ENCODE measurements around the gene RGS9.

Gene RGS9

DNA sequence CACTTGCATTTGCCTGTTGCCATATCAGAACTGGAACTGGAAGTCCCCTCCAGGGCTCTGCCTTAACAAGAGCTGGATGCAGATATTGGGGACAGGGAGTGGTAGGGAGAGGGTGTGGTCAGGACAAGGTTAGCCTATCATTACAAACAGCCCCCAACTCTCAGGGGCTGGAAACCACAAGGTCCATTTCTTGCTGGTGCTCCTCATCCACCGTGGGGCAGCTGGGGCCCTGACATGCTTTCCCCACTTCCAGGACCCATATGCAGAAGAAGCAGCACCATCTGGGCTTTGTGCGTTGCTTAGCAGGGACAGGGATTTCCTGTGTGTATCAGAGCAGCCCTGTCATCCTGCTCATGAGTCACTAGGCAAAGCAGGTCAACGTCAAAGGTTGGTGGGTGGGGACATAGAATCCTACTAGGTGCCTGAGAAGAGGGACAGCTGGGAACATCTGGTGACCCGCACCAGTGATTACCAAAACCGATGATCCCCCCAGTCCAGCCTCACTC, 26.9 kb downstream of the RGS9 start:
- no peak overlapping the region for H3K9ac ChIP-seq (ENCODE audit: low read length)
- no peak overlapping the region for H3K4me3 ChIP-seq (ENCODE audit: low read length)

DNA sequence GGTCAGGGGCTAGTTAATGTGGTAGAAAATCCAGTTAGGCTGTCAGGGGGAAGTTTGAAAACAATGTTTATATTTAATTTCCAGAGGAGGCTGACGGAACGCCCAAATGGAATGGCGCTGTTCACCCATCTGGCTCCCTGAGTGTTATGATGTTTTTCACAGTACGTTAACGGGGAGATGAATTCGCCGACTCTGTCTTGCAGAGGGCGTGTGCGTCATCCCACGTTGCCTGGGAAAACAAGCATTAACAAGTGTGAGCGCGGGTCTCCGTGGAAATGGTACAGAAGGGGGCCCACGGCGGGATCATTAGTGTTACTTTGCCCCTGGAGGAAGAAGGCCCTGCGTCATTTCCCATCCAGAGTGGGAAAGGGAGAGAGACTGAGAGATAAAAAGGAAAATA, 29.6 kb downstream of the RGS9 start:
- Histone ChIP-seq H3K27ac (ENCODE audit: low read length) (no peak overlapping the region), H3K36me3 (ENCODE audit: control insufficient read depth, low read depth, low read length) (no peaks in the 10 kb centered on the region), H3K27me3 (ENCODE audit: control insufficient read depth, insufficient read depth, low read length) (no peaks in the 10 kb centered on the region), H3K9me3 (ENCODE audit: control insufficient read depth, low read depth, low read length) (no peaks in the 10 kb centered on the region), H3K4me1 (ENCODE audit: control insufficient read depth, low read depth, low read length) (no peaks in the 10 kb centered on the region), H3K9ac (ENCODE audit: low read length) (no peak overlapping the region), H3K4me3 (ENCODE audit: low read length) (no peak overlapping the region)

More for the DNA sequence above, 26.9 kb downstream of the RGS9 start:
- no peaks in the 10 kb centered on the region for H3K27me3 ChIP-seq (ENCODE audit: control insufficient read depth, insufficient read depth, low read length)
- H3K27ac ChIP-seq (ENCODE audit: low read length) = no peak overlapping the region
- no peaks in the 10 kb centered on the region for H3K4me1 ChIP-seq (ENCODE audit: control insufficient read depth, low read depth, low read length)
- no peaks in the 10 kb centered on the region for H3K9me3 ChIP-seq (ENCODE audit: control insufficient read depth, low read depth, low read length)
- H3K36me3 ChIP-seq (ENCODE audit: control insufficient read depth, low read depth, low read length) = no peaks in the 10 kb centered on the region

DNA sequence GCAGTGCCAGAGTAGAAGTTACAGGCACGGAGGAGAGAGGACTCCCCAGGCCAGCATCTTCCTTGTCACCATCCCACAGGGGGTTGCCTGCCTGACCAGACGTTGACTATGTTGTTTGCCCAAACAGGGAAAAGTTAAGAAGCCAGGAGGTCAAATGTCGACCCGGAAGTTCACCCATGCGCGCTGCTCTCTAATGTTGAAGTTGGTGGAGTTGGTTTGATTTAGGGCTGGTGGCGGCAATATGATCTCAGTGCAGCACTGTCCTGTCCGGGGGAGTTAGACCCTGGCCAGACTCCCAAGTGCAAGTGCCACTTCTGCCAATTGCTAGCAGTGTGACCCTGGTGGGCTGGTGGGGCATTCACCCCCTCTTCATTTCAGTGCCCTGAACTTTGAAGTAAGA, 30.4 kb downstream of the RGS9 start:
- Histone ChIP-seq H3K4me1 (ENCODE audit: control insufficient read depth, low read depth, low read length) (no peaks in the 10 kb centered on the region), H3K4me3 (ENCODE audit: low read length) (no peak overlapping the region)

DNA sequence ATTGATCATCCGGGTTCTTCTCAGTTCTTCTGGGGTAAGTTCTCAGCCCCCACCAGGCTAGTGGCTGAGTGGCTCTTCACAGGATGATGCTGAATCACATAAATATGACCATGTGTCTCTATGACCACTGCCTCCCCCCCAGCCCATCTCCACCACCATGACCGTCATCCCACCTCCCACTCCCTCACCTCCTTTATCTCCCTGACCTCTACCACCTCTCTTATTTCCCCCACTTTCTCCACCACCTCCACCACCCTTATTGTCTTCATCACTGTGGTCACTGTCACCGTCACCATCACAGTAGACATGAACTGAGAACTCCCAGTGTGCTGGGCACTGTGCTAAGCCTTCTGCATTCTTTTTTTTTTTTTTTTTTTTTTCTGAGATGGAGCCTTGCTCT, 32.5 kb downstream of the RGS9 start:
- H3K9me3 ChIP-seq (ENCODE audit: control insufficient read depth, low read depth, low read length) = no peaks in the 10 kb centered on the region
- no peak overlapping the region for H3K27ac ChIP-seq (ENCODE audit: low read length)
- H3K36me3 ChIP-seq (ENCODE audit: control insufficient read depth, low read depth, low read length) = no peaks in the 10 kb centered on the region
- H3K27me3 ChIP-seq (ENCODE audit: control insufficient read depth, insufficient read depth, low read length) = no peaks in the 10 kb centered on the region
- no peak overlapping the region for H3K4me3 ChIP-seq (ENCODE audit: low read length)
- H3K4me1 ChIP-seq (ENCODE audit: control insufficient read depth, low read depth, low read length) = no peaks in the 10 kb centered on the region
- no peak overlapping the region for H3K9ac ChIP-seq (ENCODE audit: low read length)

More for the DNA sequence above, 30.4 kb downstream of the RGS9 start:
- Histone ChIP-seq H3K9ac (ENCODE audit: low read length) (no peak overlapping the region), H3K27ac (ENCODE audit: low read length) (no peak overlapping the region), H3K36me3 (ENCODE audit: control insufficient read depth, low read depth, low read length) (no peaks in the 10 kb centered on the region), H3K9me3 (ENCODE audit: control insufficient read depth, low read depth, low read length) (no peaks in the 10 kb centered on the region), H3K27me3 (ENCODE audit: control insufficient read depth, insufficient read depth, low read length) (no peaks in the 10 kb centered on the region)

DNA sequence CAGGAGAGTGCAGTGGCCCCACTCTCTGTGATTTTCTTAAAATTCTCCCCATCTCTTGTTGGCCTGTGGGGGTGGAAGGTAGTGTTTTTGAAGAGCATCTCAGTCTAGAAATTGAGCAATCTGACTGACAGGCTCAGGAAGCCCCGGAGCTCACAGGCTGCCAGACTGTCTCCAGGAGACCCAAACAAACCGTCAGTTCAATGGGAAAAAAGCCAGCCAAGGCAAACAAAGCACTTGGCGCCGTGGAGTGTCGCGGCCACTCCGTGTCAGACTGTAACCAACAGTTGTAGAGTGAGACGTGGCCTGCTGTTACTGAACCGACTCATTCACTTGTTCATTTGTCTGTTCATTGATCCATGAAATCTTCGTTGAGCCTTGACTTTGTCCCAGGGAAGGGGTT, 33.7 kb downstream of the RGS9 start:
- Histone ChIP-seq H3K27me3 (ENCODE audit: control insufficient read depth, insufficient read depth, low read length) (no peaks in the 10 kb centered on the region), H3K27ac (ENCODE audit: low read length) (no peak overlapping the region), H3K9ac (ENCODE audit: low read length) (no peak overlapping the region), H3K9me3 (ENCODE audit: control insufficient read depth, low read depth, low read length) (no peaks in the 10 kb centered on the region), H3K4me3 (ENCODE audit: low read length) (no peak overlapping the region), H3K36me3 (ENCODE audit: control insufficient read depth, low read depth, low read length) (no peaks in the 10 kb centered on the region), H3K4me1 (ENCODE audit: control insufficient read depth, low read depth, low read length) (no peaks in the 10 kb centered on the region)

GRCh38 chr17:65171752-65172151, 34.6 kb downstream of the RGS9 start:
- Histone ChIP-seq H3K4me1 (ENCODE audit: control insufficient read depth, low read depth, low read length) (no peaks in the 10 kb centered on the region), H3K9ac (ENCODE audit: low read length) (no peak overlapping the region), H3K27ac (ENCODE audit: low read length) (no peak overlapping the region), H3K27me3 (ENCODE audit: control insufficient read depth, insufficient read depth, low read length) (no peaks in the 10 kb centered on the region), H3K4me3 (ENCODE audit: low read length) (no peak overlapping the region), H3K36me3 (ENCODE audit: control insufficient read depth, low read depth, low read length) (no peaks in the 10 kb centered on the region), H3K9me3 (ENCODE audit: control insufficient read depth, low read depth, low read length) (no peaks in the 10 kb centered on the region)

DNA sequence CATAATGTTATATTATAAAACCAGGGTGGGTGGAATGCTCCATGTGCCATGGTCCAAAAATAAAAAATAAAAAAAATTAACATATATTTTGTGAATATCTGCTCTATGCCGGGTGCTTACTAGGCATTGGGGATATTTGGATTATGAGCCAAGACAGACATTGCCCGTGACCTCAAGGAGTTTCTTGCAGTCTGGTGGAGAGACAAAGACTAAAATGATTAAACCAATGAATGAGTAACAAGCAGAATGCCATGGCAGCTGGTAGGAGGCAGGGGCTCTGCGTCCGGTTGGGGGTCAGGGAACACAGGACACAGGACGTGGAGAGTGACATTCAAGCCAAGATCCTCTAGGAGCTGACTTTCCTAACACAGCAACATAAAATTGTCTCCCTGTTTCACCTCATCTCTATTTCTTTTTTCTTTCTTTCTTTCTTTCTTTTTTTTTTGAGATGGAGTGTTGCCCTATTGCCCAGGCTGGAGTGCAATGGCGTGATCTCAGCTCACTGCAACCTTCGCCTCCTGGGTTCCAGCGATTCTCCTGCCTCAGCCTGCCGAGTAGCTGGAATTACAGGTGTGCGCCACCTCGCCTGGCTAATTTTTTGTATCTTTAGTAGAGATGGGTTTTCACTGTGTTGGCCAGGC, 35.4 kb downstream of the RGS9 start:
- no peak overlapping the region for H3K27ac ChIP-seq (ENCODE audit: low read length)
- no peaks in the 10 kb centered on the region for H3K27me3 ChIP-seq (ENCODE audit: control insufficient read depth, insufficient read depth, low read length)
- no peaks in the 10 kb centered on the region for H3K36me3 ChIP-seq (ENCODE audit: control insufficient read depth, low read depth, low read length)
- no peak overlapping the region for H3K4me3 ChIP-seq (ENCODE audit: low read length)
- no peaks in the 10 kb centered on the region for H3K9me3 ChIP-seq (ENCODE audit: control insufficient read depth, low read depth, low read length)
- no peak overlapping the region for H3K9ac ChIP-seq (ENCODE audit: low read length)
- H3K4me1 ChIP-seq (ENCODE audit: control insufficient read depth, low read depth, low read length) = no peaks in the 10 kb centered on the region

DNA sequence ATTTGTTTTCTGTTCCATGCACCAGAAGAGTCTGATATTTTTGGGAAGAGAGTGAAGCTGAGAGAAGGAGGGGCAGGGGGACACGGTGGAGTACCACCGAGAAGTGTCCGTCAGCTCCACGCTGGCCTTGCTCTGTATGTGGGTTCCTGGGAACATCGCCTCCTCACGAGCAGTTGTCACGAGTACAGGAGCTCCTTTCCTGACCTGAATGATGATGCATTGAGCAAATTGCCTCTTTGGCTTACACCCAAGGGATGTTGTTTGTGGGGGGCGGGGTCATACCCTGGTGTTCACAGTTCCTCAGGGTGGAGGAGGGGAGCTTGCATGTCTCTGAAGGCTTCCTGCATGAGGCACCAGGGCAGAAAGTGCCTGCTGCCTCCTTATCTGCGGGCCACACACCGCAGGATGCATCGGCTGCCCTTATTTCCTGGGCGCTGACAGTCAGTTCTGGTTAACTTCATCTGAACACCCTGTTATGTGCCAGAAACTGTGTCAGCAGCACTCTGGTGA, 36.2 kb downstream of the RGS9 start:
- no peaks in the 10 kb centered on the region for H3K9me3 ChIP-seq (ENCODE audit: control insufficient read depth, low read depth, low read length)
- no peaks in the 10 kb centered on the region for H3K36me3 ChIP-seq (ENCODE audit: control insufficient read depth, low read depth, low read length)
- no peaks in the 10 kb centered on the region for H3K4me1 ChIP-seq (ENCODE audit: control insufficient read depth, low read depth, low read length)
- H3K9ac ChIP-seq (ENCODE audit: low read length) = no peak overlapping the region
- no peaks in the 10 kb centered on the region for H3K27me3 ChIP-seq (ENCODE audit: control insufficient read depth, insufficient read depth, low read length)
- no peak overlapping the region for H3K27ac ChIP-seq (ENCODE audit: low read length)
- no peak overlapping the region for H3K4me3 ChIP-seq (ENCODE audit: low read length)

DNA sequence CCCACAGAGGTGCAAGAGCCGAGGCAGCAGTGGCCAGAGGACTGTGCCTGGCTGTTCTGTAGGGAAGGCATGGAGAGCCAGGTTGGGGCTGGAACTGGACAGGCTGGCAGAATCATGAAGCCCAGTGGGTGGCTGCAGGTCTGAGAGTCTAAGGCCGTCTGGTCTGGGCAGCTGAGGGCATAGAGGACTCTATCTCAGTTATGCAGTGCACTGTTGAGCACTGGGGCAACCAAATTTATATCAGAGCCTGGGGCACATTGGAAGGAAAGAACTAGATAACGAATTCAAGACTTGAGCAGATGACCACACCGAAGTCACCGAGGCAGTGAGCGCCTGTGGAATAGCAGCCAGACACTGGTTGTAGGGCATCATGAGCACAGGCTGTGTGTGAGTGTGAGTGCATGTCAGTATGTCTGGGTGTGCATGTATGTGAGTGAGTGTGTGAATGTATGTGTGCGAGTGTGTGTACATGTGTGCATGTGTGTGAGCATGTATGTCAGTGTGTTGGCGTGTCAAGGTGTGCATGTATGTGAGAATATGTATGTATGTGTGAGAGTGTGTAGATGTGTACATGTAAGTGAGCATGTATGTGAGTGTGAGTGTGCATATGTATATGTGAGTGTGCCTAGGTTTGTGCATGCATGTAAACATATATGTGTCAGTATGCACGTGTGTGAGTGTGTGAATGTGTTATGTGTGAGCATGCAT, 37.0 kb downstream of the RGS9 start:
- Histone ChIP-seq H3K27me3 (ENCODE audit: control insufficient read depth, insufficient read depth, low read length) (no peaks in the 10 kb centered on the region), H3K27ac (ENCODE audit: low read length) (no peak overlapping the region), H3K4me1 (ENCODE audit: control insufficient read depth, low read depth, low read length) (peaks cover under 1% of the 10 kb centered on the region), H3K4me3 (ENCODE audit: low read length) (no peak overlapping the region), H3K36me3 (ENCODE audit: control insufficient read depth, low read depth, low read length) (no peaks in the 10 kb centered on the region), H3K9ac (ENCODE audit: low read length) (no peak overlapping the region), H3K9me3 (ENCODE audit: control insufficient read depth, low read depth, low read length) (no peaks in the 10 kb centered on the region)

DNA sequence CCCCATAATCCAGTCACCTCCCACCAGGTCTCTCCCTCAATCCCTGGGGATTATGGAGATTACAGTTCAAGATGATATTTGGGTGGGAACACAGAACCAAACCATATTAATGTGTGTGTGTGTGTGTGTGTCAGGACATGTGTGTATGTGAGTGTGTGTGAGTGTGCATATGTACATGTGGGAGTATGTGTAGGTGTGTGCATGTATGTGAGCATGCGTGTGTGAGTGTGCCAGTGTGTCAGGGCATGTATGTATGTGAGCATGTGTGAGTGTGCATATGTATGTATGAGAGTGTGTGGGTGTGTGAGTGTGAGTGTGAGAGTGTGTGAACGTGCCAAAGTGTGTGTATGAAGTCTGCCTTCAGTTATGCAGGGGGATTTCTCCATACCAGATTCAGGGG, 37.8 kb downstream of the RGS9 start:
- Histone ChIP-seq H3K36me3 (ENCODE audit: control insufficient read depth, low read depth, low read length) (no peaks in the 10 kb centered on the region), H3K9me3 (ENCODE audit: control insufficient read depth, low read depth, low read length) (no peaks in the 10 kb centered on the region), H3K27me3 (ENCODE audit: control insufficient read depth, insufficient read depth, low read length) (no peaks in the 10 kb centered on the region), H3K4me1 (ENCODE audit: control insufficient read depth, low read depth, low read length) (peaks cover 7% of the 10 kb centered on the region), H3K9ac (ENCODE audit: low read length) (no peak overlapping the region), H3K4me3 (ENCODE audit: low read length) (no peak overlapping the region), H3K27ac (ENCODE audit: low read length) (no peak overlapping the region)

DNA sequence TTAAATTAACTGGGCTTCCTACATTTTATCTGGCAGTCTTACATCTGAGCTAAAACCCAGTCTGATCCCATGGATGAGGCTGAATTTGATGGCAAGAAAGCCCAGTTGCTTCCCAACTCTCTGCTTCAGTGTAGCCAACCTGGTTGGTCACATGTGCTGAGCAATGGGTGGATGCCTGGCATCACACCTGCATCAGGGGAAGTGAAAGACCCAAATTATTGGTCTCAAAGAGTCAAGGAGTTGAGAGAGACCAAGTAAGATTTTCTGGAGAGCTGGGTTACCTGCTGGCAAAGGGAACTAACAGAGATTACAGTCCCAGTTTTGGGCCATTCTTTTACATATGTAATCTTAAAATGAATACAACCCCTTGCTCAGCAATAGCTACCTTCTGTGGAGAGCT, 38.8 kb downstream of the RGS9 start:
- no peaks in the 10 kb centered on the region for H3K36me3 ChIP-seq (ENCODE audit: control insufficient read depth, low read depth, low read length)
- H3K4me3 ChIP-seq (ENCODE audit: low read length) = no peak overlapping the region
- H3K27me3 ChIP-seq (ENCODE audit: control insufficient read depth, insufficient read depth, low read length) = no peaks in the 10 kb centered on the region
- no peaks in the 10 kb centered on the region for H3K9me3 ChIP-seq (ENCODE audit: control insufficient read depth, low read depth, low read length)
- H3K9ac ChIP-seq (ENCODE audit: low read length) = no peak overlapping the region
- no peak overlapping the region for H3K27ac ChIP-seq (ENCODE audit: low read length)
- H3K4me1 ChIP-seq (ENCODE audit: control insufficient read depth, low read depth, low read length) = peaks cover 7% of the 10 kb centered on the region

All from iPS-18a (cell line).